GM20431 (cell line): ENCODE results near the gene NXPH1.
"Not testable (repeated sequence)": the region's sequence is repeated elsewhere in the genome, so short reads cannot be mapped to it uniquely, and the experiment has no call there.

Source experiments
- in situ Hi-C: fragments of 300-500 bp; cut with MseI, MboI; formaldehyde crosslinking; loops from one replicate; pipeline ENCODE4 v1.15.0; 2020; ENCODE audit warnings: low sequenced_read_pairs; ENCODE audit not compliant: unreplicated experiment

Gene NXPH1

DNA sequence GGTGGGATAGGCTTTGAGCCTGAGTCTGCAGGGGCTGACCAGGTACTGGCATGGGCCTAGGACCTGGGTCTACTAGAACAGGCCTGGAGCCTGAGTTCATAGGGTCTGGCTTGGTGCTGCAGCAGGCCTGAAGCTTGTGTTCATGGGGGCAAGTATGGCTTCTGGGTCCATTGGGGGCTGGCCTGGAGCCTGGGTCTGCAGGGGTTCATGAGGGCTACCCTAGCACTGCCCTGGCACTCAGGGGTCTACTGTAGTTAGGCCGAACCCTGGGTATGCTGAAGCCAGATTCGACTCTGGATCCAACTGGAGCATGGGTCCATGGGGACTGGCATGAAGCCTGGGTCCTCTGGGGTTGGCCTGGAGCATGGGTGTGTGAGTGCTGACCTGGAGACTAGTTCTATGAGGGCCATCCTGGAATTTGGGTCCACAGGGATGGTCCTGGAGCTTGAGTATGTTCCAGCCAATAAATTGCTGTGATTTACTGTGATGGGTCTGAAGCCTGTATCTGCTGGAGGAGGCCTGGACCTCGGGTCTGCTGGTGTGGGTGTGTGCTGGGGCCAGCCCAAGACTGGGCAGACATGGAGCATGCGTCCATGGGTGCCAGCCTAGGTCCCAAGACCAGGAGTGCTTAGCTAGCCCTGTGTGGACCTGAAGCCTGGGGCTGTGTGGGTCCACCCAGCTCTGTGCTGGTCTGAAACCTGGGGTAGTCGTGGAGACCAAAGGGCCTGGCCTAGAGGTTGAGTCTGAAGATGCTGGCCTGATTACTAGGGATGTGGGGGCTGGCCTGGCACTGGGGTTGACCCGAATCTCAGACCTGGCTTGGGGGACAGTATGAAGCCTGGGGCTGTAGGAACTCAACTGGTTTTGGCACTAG, 235.5 kb downstream of the NXPH1 start:
- in situ Hi-C loops: no loop called here

DNA sequence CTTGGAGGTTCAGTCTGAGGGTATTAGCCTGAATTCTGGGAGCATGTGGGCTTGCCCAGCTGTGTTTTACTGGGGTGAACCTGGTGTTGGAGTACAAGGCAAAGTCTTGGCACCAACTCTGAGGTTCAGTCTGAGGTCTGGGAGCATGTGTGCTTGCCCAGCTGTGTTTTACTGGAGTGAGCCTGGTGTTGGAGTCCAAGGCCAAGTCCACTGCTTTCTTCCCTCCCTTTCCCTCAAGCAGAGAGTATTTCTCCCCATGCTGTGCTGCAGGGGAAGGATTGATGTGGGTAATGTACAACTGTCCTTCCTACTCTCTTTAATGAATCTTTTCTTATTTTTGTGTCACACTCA, 236.1 kb downstream of the NXPH1 start:
- in situ Hi-C loops: no loop called here

DNA sequence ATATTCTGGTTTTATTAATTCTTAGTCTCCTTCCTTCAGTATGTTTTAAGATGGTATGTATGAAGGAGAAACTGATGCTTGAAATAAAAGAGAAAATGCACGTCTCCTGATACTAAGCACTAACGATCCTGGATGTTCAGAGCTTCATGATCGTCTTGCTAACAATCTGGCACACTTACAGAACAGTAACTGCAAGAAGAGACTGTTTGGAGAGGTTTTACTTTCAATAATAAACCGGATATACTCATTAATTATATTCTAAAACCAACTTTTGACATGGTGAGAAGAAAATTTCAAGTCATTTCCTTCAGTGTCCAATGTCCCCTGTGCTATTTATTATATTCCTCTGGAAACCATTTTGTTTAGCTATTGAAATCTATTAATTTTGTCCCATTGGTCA, 251.0 kb downstream of the NXPH1 start:
- in situ Hi-C loops: no loop called here

DNA sequence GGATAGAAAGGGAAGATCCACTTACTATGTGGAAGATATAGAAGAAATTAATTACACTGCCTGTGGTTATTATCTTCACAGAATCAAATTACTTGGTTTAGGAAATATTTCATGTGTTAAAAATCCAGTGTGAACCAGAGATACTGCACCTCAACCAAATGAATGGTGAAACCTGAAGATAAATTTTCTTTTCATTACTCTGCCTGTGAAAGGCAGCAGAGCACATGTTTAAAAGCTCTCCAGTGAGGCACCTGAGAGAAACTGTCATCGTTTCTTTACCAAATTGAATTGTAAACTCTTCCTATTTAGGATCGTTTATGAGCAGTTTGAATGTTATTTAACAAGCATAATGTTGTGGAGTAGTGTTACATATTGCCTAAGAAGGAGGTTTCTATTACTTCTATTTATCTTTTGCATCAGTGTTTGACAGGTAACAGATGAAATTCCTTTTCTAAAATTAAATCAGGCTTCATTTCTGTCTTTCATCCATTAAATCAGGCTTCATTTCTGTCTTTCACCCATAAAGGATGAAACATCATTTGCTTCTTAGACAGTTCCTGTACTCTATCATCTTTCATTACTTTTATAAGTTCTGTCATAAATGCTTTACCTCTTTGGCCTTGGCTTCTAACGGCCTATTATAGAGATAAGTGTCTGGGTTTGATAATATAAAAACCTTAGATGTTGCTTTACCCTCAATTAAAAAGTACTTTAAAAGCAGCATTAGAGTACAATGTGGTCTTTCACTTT, 266.6 kb downstream of the NXPH1 start:
- in situ Hi-C loops: loop anchor here (25.0 kb wide), 1 partner anchor 263 kb away; the partner anchor contains the start of gene NXPH1

DNA sequence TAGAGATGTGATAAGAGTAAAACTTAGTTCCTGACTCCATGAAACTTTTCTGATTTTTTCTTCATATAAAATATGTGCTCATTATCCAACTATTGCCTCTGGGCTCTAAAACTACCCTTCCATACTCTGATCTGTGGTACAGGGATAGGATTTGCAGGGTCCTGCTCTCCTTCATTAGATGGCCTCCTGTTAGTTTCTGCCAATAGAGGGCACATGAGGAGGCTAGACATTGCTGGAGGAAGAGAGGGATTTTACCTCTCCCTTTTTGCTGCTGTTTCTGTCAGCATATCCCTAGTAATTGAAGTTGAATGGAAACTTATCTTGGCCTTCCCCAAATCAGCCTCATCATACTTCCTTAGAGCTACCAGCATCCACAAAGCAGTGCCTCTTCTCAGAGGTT, 269.4 kb downstream of the NXPH1 start:
- in situ Hi-C loops: loop anchor here (25.0 kb wide), 1 partner anchor 266 kb away; the partner anchor contains the start of gene NXPH1

DNA sequence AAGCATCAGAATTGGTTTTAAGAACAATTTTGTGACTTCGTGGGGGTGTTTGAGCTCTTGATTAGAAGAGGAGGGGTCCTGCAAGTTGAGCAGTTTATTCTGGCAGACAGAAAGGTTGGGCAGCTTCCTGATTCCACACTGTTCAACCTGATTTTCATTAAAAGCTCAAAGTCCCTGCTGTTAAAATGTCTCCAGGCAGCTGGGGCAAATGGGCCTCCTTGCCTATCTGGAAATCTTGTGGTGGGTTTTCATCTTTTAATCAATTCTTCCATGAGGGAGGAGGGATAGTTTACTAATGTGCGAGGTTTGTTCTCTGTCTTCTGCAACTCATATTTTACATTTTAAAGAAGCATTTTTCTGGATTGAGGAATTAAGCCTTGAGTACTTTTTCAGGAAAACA, 276.7 kb downstream of the NXPH1 start:
- in situ Hi-C loops: loop anchor here (25.0 kb wide), 1 partner anchor 273 kb away; the partner anchor contains the start of gene NXPH1

DNA sequence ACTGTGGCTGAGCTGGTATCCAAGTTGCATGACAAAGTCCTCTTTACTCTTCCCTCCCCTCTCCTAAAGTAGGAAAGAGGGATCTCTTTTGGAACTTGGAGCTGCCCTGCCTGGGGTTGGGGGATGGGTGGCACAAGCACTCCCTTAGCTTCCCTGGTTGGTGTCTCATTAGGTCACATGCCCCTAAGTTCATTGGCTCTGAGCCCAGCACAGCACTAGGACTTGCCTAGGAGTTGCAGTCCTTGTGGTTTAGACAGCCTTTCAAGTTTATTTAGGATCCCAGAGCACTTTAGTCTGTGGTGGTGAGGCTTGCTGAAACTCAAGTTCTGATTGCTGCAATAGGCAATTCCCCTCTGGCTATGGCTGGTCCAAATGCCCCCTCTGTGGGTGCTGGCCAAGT, 281.4 kb downstream of the NXPH1 start:
- in situ Hi-C loops: loop anchor here (25.0 kb wide), 1 partner anchor 277 kb away; the partner anchor contains the start of gene NXPH1

DNA sequence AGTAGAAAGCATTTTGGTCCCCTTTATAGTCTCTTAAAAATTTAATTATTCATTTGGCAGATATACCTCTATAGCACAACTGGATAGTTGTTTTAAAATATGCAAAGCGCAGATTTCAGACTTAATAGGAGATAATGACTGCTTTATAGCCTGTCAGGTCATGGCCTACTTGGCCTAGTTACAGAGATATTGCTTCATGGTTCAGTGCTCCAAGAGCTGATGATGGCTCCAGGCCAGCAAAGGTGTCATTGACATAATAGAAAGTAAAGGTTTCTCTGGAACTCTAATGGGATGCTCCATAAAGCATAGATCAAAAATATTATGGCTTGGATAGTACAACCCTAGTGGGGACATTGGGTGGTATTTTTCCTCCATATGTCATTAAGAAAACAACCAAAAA, 285.7 kb downstream of the NXPH1 start:
- in situ Hi-C loops: loop anchor here (25.0 kb wide), 1 partner anchor 282 kb away; the partner anchor contains the start of gene NXPH1

DNA sequence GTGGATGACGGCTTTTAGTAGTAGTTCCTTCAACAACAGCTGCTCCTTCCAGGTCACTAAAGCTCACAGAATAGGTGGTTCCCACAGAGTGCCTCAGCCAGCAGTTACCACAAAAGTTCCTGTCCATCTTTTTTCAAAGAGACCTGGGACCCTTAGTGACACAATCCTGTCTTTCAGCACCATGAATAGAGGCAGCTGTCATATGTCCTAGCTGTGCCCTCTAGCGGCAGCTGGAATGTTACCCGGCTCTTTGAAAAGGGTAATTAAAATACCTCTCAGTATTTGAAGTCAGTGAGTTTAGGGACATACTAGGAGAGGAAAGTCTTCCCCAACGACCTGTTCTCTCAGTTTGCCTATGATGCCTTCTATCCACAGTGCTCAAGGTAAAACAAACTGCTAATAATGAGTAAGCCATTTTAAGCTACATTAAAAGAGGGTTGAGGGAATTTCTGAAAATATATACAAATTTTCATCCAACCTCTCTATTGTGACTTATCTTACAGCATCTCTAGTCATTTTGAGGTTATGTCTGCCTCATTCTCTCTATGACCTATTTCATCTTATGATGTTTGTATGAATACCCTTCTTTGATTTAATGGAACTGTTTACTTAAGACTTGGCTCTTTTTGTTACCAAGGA, 290.8 kb downstream of the NXPH1 start:
- in situ Hi-C loops: loop anchor here (25.0 kb wide), 1 partner anchor 287 kb away; the partner anchor contains the start of gene NXPH1

DNA sequence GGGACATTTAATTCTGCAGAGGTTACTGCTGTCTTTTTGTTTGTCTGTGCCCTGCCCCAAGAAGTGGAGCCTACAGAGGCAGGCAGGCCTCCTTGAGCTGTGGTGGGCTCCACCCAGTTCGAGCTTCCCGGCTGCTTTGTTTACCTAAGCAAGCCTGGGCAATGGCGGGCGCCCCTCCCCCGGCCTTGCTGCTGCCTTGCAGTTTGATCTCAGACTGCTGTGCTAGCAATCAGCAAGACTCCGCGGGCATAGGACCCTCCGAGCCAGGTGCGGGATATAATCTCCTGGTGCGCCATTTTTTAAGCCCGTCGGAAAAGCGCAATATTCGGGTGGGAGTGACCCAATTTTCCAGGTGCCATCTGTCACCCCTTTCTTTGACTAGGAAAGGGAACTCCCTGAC, 298.3 kb downstream of the NXPH1 start:
- in situ Hi-C loops: not testable (repeated sequence)

DNA sequence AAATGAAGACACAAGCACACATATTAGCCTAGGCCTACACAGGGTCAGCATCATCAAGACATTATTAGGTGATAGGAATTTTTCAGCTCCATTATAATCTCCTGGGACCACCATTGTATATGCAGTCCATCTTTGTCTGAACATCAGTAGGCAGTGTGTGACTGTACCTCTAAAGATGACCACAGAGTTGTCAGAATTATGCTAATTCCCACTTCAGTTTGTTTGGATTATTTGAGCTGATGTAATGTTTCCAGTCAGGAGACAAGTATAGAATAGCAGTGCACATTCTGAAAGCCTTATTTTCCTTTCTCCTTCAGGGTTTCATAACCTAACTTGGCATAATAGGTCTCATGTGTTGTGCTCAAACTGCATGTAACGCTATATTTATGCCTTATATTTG, 306.4 kb downstream of the NXPH1 start:
- in situ Hi-C loops: no loop called here

DNA sequence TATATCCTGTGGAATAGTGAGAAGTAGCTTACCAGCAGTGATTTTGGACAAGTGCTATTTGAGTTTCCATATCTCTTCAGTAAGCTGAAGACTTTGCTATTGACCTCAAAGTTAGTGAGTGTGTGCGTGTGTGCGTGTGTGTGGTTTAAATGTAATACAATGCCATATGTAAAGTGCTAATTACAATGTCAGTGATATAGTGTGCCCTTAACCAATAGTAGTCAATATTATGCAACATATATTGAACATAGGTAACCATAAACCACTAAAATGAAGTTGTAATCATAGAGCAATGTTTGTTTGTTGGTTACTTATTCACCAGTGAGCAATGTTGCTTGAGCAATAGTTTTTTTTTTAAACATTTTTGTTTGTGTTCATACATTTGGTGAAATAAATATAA, 309.4 kb downstream of the NXPH1 start:
- in situ Hi-C loops: no loop called here

DNA sequence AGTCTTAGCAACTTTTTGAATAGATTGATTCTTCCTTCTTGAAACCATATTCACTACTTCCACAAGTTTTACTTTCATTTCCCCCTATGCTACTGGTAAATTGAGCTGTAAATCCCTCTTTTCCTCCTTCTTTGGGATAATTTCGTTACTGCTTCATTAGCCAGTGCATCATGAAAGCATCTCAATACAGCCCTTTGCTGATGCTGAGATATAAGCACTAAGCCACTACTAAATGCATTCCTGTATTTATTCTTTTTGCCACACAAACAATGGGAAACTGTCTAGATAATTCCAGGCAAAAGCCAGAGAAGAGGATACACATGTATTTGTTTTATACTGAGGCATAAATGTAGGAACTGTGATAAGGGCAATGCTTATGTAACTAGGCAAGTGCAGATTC, 313.9 kb downstream of the NXPH1 start:
- in situ Hi-C loops: no loop called here

DNA sequence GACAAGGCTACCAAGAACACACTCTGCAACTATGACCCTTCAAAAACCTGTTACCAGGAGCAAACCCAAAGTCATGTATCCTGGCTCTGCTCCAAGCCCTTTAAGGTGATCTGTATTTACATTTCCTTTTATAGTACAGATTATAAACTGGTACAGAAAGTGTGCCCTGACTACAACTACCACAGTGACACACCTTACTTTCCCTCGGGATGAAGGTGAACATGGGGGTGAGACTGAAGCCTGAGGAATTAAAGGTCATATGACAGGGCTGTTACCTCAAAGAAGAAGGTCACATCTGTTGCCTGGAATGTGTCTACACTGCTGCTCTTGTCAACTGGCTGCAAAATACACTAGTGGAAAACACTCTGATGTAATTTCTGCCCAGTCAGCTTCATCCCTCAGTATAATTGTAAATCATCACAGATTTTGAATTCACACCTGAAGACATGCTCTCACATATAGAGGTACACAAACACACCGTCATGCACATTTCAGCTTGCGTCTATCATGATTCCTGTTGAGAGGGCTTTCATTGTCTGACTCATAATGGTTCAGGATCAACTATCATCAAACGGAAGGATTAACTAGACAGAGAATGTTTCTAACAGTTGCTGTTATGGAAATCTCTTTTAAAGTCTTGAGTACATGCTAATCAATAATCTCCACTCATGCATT, 318.3 kb downstream of the NXPH1 start:
- in situ Hi-C loops: no loop called here

DNA sequence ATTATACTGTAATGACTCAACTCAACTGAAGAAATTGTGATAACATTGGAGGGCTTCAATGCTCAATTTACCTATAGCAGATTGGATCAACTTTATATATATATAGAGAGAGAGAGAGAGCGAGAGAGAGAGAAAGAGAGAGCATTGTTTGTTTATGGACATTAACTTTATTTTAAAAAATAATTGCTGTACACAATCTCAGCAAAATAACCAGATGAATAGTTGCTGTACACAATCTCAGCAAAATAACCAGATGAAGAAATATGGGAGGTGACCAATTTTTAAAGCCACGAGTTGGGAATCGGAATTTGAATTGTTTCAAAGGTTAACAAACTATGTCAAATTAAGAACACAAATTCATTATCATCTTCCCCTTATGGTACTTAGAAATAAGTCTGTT, 319.9 kb downstream of the NXPH1 start:
- in situ Hi-C loops: no loop called here

DNA sequence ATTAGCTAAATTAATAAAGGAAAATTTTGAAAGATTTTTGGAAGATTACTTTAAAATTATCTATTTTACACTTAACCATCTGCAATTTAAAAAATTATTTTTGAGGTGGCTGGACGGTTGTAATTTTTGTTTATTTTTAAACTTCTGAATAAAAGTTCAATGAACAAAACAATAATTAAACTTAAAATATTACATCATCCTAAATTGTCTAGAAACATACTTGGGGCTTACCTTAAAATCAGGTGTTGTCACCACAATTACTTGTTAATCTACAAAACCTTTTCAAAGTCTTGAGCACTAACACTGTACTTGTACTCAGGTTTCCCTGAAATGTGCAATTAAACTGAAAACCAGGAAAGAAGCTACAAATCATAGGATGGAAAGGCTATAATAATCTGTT, 328.3 kb downstream of the NXPH1 start:
- in situ Hi-C loops: no loop called here

DNA sequence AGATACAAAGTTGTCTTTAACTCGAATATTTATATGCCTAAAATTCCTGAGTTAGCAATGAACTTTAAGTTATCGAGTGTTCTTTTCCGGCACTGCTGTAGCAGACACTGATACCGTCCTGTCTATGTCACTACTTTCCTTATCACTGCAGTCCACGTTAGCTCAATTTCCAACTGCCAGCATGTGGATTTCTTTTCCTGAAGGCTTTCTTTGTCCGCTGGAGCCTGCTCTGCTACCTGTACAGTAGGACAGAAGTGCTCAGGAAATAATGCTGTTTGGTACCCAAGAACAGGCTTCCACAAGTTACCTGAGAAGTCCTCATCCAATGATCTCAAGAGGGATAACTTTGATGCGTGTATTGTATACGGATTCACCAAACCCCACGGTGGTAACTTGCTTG, 329.4 kb downstream of the NXPH1 start:
- in situ Hi-C loops: no loop called here

DNA sequence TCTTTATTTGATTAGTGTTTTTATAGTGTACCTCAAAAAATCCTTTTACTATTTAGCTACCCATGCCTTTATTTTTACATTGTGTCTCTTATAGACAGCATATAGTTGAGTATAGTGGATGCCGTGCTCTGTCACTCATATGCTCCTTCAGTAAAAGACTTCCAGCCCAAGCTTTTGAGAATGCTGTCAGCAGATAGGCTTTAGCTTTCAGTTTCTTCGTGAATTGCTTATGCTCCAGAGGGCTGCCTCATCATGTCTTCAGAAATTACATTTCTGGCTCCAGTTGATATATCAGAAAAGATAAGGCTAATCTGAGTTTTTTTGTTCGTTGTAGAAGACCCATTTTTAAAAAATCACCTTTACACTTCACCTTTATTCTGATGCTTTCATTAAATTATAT, 332.0 kb downstream of the NXPH1 start:
- in situ Hi-C loops: no loop called here

DNA sequence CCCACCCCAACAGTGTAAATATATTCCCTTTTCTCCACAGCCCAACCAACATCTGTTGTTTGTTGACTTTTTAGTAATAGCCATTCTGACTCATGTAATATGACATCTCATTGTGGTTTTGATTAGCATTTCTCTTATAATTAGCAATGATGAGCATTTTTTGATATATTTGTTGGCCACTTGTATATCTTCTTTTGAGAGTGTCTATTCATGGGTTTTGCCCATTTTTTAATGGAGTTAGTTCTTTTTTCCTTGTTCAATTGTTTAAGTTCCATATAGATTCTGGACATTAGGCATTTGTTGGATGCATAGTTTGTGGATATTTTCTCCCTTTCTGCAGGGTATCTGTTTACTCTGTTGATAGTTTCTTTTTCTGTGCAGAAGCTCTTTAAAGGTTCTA, 340.1 kb downstream of the NXPH1 start:
- in situ Hi-C loops: no loop called here

DNA sequence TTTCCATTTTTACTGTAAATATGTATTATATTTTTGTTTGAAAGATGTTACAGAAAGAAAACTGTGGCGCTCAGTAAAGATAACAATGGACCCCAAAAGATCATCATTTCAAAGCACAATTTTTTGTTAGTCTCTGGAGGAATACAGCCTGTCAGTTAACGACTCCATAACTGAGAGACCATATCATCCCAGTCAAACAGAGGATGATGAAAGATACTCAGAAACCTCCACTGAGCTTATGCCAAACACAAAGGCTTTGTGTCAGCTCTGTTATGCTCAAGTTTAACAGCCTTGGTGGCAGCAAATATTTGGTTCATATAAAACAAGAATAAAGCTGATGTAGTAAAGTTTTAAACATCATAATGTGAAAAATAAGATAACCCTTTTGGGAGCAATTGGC, 345.1 kb downstream of the NXPH1 start:
- in situ Hi-C loops: no loop called here
